Keratinocyte (primary cell): ENCODE results near the gene ASF1B. TPM values are rescaled to one million over a fixed set of nuclear protein-coding genes. Genes with fewer than 3 reads are reported as not detected.

ENCODE experiments used
- DNase-seq: peaks from one replicate; pipeline ENCODE4 v3.0.0-alpha.2; 2011; ENCODE audit warnings: low read depth, missing footprints, low spot score
- FAIRE-seq: peaks from 2 replicates; lab custom pipeline; 2011; peaks lifted over from hg19 to GRCh38; lab: Jason Lieb, UNC
- H2AFZ ChIP-seq: 2 replicates; pipeline ENCODE4 v1.6.0; 2012; ENCODE audit warnings: low read length, control low read depth, inconsistent platforms; ENCODE audit not compliant: control insufficient read depth
- H3K27ac ChIP-seq: 2 replicates; pipeline ENCODE4 v1.5.1; 2011; ENCODE audit warnings: low read length; ENCODE audit not compliant: control insufficient read depth, insufficient read depth
- H3K27me3 ChIP-seq: 3 replicates; pipeline ENCODE4 v1.6.0; 2011; ENCODE audit warnings: low read length; ENCODE audit not compliant: control insufficient read depth, insufficient read depth; ENCODE audit errors: extremely low read depth
- H3K36me3 ChIP-seq, 2 experiments: 2 replicates in 1 of 2; 3 replicates in 1 of 2; pipeline ENCODE4 v1.5.1; 2011; ENCODE audit warnings: low read length in 2 of 2, mild to moderate bottlenecking in 1 of 2; ENCODE audit not compliant: control insufficient read depth in 2 of 2, insufficient read depth in 2 of 2; ENCODE audit errors: extremely low read depth in 1 of 2
- H3K4me1 ChIP-seq: 3 replicates; pipeline ENCODE4 v1.5.1; 2011; ENCODE audit warnings: low read length; ENCODE audit not compliant: control insufficient read depth, insufficient read depth; ENCODE audit errors: extremely low read depth
- H3K4me2 ChIP-seq: 3 replicates; pipeline ENCODE4 v1.6.0; 2011; ENCODE audit warnings: low read depth, low read length; ENCODE audit not compliant: control insufficient read depth, insufficient read depth; ENCODE audit errors: extremely low read depth
- H3K4me3 ChIP-seq, 3 experiments: fragments of 200-600 bp in 1 of 3; sonication (generic) in 1 of 3; 2 replicates in 2 of 3; 3 replicates in 1 of 3; pipeline ENCODE4 v1.5.1; 2011 to 2016; ENCODE audit warnings: low read length in 3 of 3, mild to moderate bottlenecking in 3 of 3, control low read depth in 2 of 3, inconsistent platforms in 1 of 3, low read depth in 1 of 3, mixed read lengths in 1 of 3, mixed run types in 1 of 3, moderate library complexity in 1 of 3; ENCODE audit not compliant: control insufficient read depth in 2 of 3, insufficient read depth in 2 of 3; ENCODE audit errors: extremely low read depth in 1 of 3
- H3K79me2 ChIP-seq: 2 replicates; pipeline ENCODE4 v1.6.0; 2012; ENCODE audit warnings: low read length; ENCODE audit not compliant: control insufficient read depth, insufficient read depth
- H3K9ac ChIP-seq: 3 replicates; pipeline ENCODE4 v1.6.0; 2011; ENCODE audit warnings: low read length; ENCODE audit not compliant: control insufficient read depth, insufficient read depth; ENCODE audit errors: extremely low read depth
- H3K9me1 ChIP-seq: 3 replicates; pipeline ENCODE4 v1.6.0; 2011; ENCODE audit warnings: low read length; ENCODE audit not compliant: control insufficient read depth, insufficient read depth; ENCODE audit errors: extremely low read depth
- H3K9me3 ChIP-seq: 2 replicates; pipeline ENCODE4 v1.5.1; 2012; ENCODE audit warnings: low read depth, low read length; ENCODE audit not compliant: control insufficient read depth
- H4K20me1 ChIP-seq: 3 replicates; pipeline ENCODE4 v1.6.0; 2011; ENCODE audit warnings: low read length; ENCODE audit not compliant: control insufficient read depth, insufficient read depth; ENCODE audit errors: extremely low read depth
- EZH2 ChIP-seq: IDR thresholded peaks from one replicate; pipeline ENCODE4 v1.6.1; 2012; ENCODE audit warnings: inconsistent platforms, mild to moderate bottlenecking, low read length, moderate library complexity
- dilution Hi-C: fragments of 300-500 bp; cut with MboI; formaldehyde crosslinking; loops from one replicate; pipeline ENCODE4 v1.7.0; 2020; ENCODE audit warnings: low sequenced_read_pairs; ENCODE audit not compliant: extremely low pct_ligation_motif_present
- polyA plus RNA-seq, 5 experiments: library from polyadenylated mRNA; depleted of rRNA in 3 of 5; stranded (reverse) in 3 of 5; stranded (forward) in 1 of 5; unstranded in 1 of 5; fragments of >200 nt; gene quantifications; 1 replicate in 1 of 5; 2 replicates in 3 of 5; 3 replicates in 1 of 5; pipeline versions ENCODE4 v1.2.1 to v1.2.3, GENCODE V29; 2011 to 2012; ENCODE audit warnings: missing spikeins in 2 of 5, low read depth in 1 of 5, low replicate concordance in 1 of 5
- TF ChIP-seq, protein P1 (sequence below), 3 experiments: IDR thresholded peaks in 1 of 3; conservative IDR thresholded peaks in 1 of 3; optimal IDR thresholded peaks in 1 of 3; 2 replicates in 2 of 3; 3 replicates in 1 of 3; pipeline versions ENCODE3 to v1.5.1; 2011; ENCODE audit warnings: low read length in 3 of 3, mild to moderate bottlenecking in 3 of 3, moderate library complexity in 2 of 3, control low read depth in 1 of 3, inconsistent platforms in 1 of 3; ENCODE audit not compliant: insufficient read depth in 2 of 3; ENCODE audit errors: extremely low read depth in 1 of 3

Gene ASF1B
- polyA plus RNA-seq, 1 donor (not counting 4 experiments of a cell fraction or from before 2014, with no cell fraction given): 7.8 TPM

DNA sequence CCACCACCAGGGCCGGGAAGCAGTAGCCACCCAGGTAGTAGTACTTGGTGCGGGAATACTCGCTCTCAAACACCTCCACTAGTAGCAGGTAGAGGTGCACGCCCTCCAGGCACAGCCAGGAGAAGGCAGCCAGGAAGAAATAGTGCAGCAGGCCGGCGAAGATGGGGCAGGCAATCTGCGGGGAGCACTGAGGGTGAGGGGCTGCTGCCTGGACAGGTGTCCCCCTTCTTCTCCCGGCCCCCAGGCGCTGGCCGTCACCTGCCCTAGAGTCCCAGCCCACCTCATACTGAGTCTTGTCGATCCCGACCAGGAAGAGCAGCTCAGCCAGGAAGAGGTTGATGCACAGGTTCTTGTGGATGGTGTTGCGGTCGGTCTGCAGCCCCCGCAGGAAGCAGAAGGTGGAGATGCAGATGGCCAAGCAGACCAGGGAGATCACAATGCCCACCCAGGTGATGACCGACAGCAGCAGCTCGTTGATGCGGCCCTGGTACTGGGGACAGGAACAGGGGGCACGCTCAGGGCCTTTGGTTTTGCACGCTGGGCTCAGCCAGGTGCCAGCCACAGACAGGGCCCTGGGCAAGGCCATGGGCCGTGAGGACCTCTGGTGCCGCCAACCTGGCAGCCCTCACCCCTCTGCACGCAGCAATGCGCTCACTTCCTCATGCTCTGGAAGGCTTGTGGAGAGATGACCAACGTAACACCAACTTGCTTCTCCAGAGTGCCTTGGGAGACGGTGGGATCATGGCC lies 20.8 kb upstream of the ASF1B start:
- no peak overlapping the region for H3K4me3 ChIP-seq
- peaks cover 0 to 3% of the 10 kb centered on the region in 2 experiments for H3K36me3 ChIP-seq
- H3K9me3 ChIP-seq: no peaks in the 10 kb centered on the region
- dilution Hi-C loops: no loop called here
- no peak overlapping the region for H2AFZ ChIP-seq
- H3K4me1 ChIP-seq: no peaks in the 10 kb centered on the region
- DNase-seq (no peak), FAIRE-seq (no peak)
- TF ChIP-seq, protein P1, sequence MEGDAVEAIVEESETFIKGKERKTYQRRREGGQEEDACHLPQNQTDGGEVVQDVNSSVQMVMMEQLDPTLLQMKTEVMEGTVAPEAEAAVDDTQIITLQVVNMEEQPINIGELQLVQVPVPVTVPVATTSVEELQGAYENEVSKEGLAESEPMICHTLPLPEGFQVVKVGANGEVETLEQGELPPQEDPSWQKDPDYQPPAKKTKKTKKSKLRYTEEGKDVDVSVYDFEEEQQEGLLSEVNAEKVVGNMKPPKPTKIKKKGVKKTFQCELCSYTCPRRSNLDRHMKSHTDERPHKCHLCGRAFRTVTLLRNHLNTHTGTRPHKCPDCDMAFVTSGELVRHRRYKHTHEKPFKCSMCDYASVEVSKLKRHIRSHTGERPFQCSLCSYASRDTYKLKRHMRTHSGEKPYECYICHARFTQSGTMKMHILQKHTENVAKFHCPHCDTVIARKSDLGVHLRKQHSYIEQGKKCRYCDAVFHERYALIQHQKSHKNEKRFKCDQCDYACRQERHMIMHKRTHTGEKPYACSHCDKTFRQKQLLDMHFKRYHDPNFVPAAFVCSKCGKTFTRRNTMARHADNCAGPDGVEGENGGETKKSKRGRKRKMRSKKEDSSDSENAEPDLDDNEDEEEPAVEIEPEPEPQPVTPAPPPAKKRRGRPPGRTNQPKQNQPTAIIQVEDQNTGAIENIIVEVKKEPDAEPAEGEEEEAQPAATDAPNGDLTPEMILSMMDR (optimal IDR thresholded peaks at IDR 0.05 in 1 of 3, IDR thresholded peaks at IDR 0.05 in 1 of 3, conservative IDR thresholded peaks at IDR 0.05 in 1 of 3; ENCODE audit: extremely low read depth in 1 of 3, insufficient read depth in 2 of 3, low read length in 3 of 3): no peak
- no peak for TF ChIP-seq EZH2
- H4K20me1 ChIP-seq: no peaks in the 10 kb centered on the region
- H3K27ac ChIP-seq: no peak overlapping the region
- H3K79me2 ChIP-seq: no peaks in the 10 kb centered on the region
- H3K27me3 ChIP-seq: no peaks in the 10 kb centered on the region
- no peak overlapping the region for H3K9ac ChIP-seq
- H3K4me2 ChIP-seq: no peak overlapping the region
- no peaks in the 10 kb centered on the region for H3K9me1 ChIP-seq

DNA sequence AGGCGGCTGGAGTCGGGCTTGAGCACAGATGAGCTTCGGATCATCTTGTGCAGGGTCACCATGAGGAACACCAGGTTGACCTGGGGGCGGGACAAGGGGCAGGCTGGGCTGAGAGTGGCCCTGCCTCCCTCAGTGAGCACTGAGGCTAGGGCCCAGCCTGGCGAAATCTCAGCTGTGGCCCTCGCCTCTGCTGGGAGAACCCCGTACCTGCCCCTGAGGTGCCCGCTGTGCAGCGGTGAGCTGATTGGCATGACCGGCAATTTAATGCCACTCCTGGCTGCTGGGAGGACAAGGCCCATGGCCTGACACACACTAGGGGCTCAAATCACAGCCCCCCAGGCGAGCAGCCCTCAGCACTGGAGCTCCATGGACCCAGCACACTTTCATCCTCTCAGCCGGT lies 19.7 kb upstream of the ASF1B start:
- H2AFZ ChIP-seq: no peak overlapping the region
- H3K4me2 ChIP-seq: no peak overlapping the region
- no peaks in the 10 kb centered on the region for H3K9me3 ChIP-seq
- no peak overlapping the region for H3K4me3 ChIP-seq
- H4K20me1 ChIP-seq: no peaks in the 10 kb centered on the region
- no peaks in the 10 kb centered on the region for H3K4me1 ChIP-seq
- TF ChIP-seq, protein P1 (optimal IDR thresholded peaks at IDR 0.05 in 1 of 3, IDR thresholded peaks at IDR 0.05 in 1 of 3, conservative IDR thresholded peaks at IDR 0.05 in 1 of 3; ENCODE audit: extremely low read depth in 1 of 3, insufficient read depth in 2 of 3, low read length in 3 of 3): no peak
- TF ChIP-seq EZH2: no peak
- no peak overlapping the region for H3K9ac ChIP-seq
- dilution Hi-C loops: no loop called here
- H3K27ac ChIP-seq: no peak overlapping the region
- peaks cover 0 to 4% of the 10 kb centered on the region in 2 experiments for H3K36me3 ChIP-seq
- DNase-seq (no peak), FAIRE-seq (no peak)
- no peaks in the 10 kb centered on the region for H3K9me1 ChIP-seq
- no peaks in the 10 kb centered on the region for H3K79me2 ChIP-seq
- H3K27me3 ChIP-seq: no peaks in the 10 kb centered on the region
